ENCODE results near the gene NDUFS4.

- TF ChIP-seq EP300 (IDR thresholded peaks at IDR 0.05) (no peak), CTCF (IDR thresholded peaks at IDR 0.05) (no peak), POLR2AphosphoS5 (IDR thresholded peaks at IDR 0.05) (no peak), POLR2A (IDR thresholded peaks at IDR 0.05) (no peak)
Measured at GRCh38 chr5:53568401-53568800, 8.0 kb downstream of the NDUFS4 start.

All from upper lobe of left lung (tissue), 4 donors.